SK-MEL-5 (cell line): Measurements from ENCODE around the gene IL18BP. TPM values are rescaled to one million over a fixed set of nuclear protein-coding genes. Genes with fewer than 3 reads are reported as not detected.
A peak's percentile ranks its signal among the peaks of the same experiment; 100 is the strongest.

ENCODE experiments used
- DNase-seq: peaks from one replicate; pipeline ENCODE4 v3.0.0-alpha.2; 2016; ENCODE audit warnings: low read depth, low spot score
- in situ Hi-C: cut with HindIII; loops from 2 replicates; pipeline ENCODE4 v1.10.0; 2016; ENCODE audit warnings: low sequenced_read_pairs, high pct_unique_total_duplicates, low pct_unique_long_range_greater_than_20kb
- polyA plus RNA-seq, 2 experiments: library from polyadenylated mRNA; depleted of rRNA; stranded (reverse); fragments of >200 nt; gene quantifications; 2 replicates each; pipeline ENCODE4 v1.2.3, GENCODE V29; 2015
- total RNA-seq: library from RNA; depleted of rRNA; stranded (reverse); fragments of >200 nt; shearing (Covaris generic); gene quantifications from 2 replicates; pipeline ENCODE4 v1.2.3, GENCODE V29; 2014; rRNA removed

The IL18BP gene
- 1.6 and 2.6 TPM in 2 replicates for total RNA-seq
- polyA plus RNA-seq (2015; cell fraction: cytosol; rRNA removed): 1.2 and 1.6 TPM in 2 replicates
- 30.6 and 39.7 TPM in 2 replicates for polyA plus RNA-seq (2015; cell fraction: nucleus; rRNA removed)

DNA sequence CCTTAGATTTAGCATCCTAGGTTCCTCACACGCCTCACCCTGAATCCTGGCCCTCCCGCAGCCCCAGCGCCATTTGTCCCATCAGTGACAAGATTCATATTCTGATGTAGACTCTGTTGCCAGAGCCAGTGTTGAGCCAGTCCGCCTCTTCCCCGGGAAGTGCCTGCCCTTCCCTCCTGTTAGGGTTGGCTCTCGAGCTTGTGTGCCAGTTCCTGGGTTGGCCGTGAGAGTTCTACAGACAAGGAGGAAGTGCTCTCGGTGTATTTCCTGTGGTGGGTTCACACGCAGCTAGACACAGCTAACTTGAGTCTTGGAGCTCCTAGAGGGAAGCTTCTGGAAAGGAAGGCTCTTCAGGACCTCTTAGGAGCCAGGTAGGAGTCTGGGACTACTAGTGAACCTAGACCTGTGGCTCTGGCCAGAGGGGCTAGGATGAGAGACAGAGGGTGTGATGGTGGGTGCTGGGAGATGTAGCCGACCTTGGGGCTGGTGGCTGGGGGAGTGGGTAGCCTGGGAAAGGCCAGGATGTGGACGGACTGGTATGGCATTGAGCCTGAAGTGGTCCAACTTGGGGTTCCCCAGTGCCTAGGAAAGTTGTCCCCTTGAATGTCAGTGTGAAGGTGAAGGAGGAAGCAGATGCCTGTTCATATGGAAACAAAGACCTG, at the start of gene IL18BP:
Gene IL18BP, plus strand, starts transcription at position 261 of the 662 bp plus-strand sequence. CDS start 1,076 bp downstream, outside the sequence.
- no peak for DNase-seq
- in situ Hi-C loops: no loop called here

DNA sequence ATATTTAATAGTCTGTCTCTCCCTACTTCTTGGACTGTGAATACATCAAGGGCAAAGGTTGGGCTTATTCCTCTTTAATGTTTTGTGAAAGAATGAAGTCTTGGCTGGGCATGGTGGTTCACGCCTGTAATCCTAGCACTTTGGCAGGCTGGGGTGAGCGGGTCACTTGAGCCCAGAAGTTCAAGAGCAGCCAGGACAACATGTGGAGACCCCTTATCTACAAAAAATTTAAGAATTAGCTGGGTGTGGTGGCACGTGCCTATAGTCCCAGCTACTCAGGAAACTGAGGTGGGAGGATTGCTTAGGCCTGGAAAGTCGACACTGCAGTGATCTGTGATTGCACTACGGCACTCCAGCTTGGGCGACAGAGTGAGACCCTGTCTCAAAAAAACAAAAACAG, 49.7 kb upstream of the IL18BP start:
- in situ Hi-C loops: no loop called here
- DNase-seq: no peak

- in situ Hi-C loops: loop anchor here (10.0 kb wide), 1 partner anchor 73 kb away; no protein-coding TSS in a partner anchor
- peak; percentile 96 for DNase-seq
Observed at GRCh38 chr11:71951741-71952310, 46.9 kb upstream of the IL18BP start.

- in situ Hi-C loops: loop anchor here (10.0 kb wide), 1 partner anchor 69 kb away; no protein-coding TSS in a partner anchor
- DNase-seq: no peak
Observed at GRCh38 chr11:71955898-71956456, 42.7 kb upstream of the IL18BP start.

GRCh38 chr11:71962428-71963038, 36.2 kb upstream of the IL18BP start:
- in situ Hi-C loops: no loop called here
- DNase-seq: no peak

GRCh38 chr11:71963468-71963867, 35.2 kb upstream of the IL18BP start:
- in situ Hi-C loops: no loop called here
- no peak for DNase-seq

- no peak for DNase-seq
- in situ Hi-C loops: no loop called here
Observed at GRCh38 chr11:71964641-71965040, 34.1 kb upstream of the IL18BP start.

GRCh38 chr11:71971680-71972079, 27.0 kb upstream of the IL18BP start:
- in situ Hi-C loops: no loop called here
- DNase-seq: no peak

- in situ Hi-C loops: no loop called here
- no peak for DNase-seq
Observed at GRCh38 chr11:71976551-71976950, 22.2 kb upstream of the IL18BP start.

DNA sequence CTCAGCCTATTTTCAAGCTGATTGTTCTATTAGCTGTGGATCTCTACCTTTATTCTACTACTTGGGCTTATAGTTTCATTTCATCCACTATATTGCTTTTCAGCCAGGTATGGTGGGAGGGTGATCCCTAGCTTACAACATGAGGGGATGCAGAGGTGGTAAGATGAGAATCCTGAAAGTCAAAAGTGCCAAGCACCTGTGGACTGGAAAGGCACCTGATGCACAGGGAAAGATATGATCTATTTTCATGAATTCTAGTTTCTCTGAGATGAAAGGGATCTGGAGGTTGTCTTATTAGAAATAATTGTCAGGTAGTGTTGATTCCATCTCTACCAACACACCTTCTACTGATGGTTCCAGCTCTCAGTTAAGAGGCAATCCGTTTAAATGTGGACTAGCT, 21.6 kb upstream of the IL18BP start:
- in situ Hi-C loops: no loop called here
- DNase-seq: no peak

DNA sequence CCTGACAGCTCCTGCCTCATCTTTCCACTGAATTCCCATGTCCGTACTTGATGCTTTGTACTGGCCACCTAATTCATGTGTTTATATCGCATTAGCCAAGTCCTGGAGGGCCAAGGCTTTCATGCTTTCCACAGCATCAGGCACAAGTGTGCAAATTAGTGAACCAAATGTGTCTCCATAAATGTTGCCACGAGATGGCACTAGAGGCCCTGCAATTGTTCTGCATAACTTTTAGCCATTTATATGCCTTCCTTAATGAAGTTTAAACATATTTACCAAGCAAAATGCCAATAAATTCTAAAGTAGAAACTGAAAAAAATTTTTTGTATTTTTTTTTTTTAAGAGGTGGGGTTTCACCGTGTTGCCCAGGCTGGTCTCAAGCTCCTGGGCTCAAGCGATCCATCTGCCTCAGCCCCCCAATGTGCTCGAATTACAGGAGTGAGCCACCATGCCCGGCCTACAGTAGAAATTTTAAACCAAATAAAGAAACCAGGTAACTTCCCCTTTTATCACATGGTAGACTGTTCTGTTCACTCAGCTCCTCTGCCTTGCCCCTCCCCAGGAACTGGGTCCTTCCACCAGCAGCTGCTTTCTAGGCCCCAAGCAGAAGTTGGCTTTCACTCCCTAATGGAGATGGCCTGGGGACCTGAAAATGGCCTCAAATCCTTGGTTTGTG, 20.8 kb upstream of the IL18BP start:
- in situ Hi-C loops: no loop called here
- DNase-seq: peak; percentile 89

DNA sequence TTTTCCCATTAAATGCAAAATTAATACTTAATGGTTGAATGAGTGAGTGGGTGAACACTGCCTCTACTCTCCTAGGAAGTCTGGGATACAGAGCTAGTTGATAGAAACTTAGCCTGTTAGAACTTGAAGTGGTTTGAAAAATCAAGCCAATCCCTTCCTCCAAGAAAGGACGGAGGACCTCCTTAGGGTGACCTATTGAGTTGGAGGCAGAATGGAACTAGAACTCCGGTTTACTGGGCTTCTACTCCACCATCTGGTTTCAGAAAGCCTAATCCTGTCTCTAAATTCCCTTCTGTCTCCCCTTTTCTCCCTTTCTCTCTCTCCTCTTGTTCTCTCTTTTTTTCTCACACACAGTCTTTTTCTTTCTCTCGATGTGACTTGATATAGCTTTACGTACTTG, 19.6 kb upstream of the IL18BP start:
- DNase-seq: no peak
- in situ Hi-C loops: no loop called here

DNA sequence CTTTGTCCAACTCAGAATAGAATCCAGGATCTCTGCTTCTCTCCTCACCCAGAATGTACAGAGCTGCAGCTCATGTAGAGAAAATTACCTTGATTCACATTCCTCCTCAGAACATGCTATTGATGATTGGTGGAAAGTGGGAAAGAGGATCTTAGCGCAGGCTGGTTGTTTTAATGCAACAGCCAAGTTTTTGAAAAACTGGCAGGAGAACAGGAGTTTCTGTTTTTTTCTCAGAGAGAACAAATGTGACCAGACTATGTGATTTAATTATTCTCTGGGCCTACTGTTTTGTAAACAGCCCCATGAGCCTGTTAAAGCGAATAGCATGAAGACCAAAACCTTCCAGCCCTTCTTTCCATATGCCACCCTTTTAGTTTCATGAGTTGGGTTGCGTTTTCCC, 19.1 kb upstream of the IL18BP start:
- no peak for DNase-seq
- in situ Hi-C loops: no loop called here

- in situ Hi-C loops: no loop called here
Observed at GRCh38 chr11:71986131-71986530, 12.6 kb upstream of the IL18BP start.

GRCh38 chr11:71987521-71987920, 11.2 kb upstream of the IL18BP start:
- in situ Hi-C loops: no loop called here
- no peak for DNase-seq

More at GRCh38 chr11:71986131-71986530, 12.6 kb upstream of the IL18BP start:
- no peak for DNase-seq

GRCh38 chr11:71988050-71988449, 10.7 kb upstream of the IL18BP start:
- in situ Hi-C loops: no loop called here
- DNase-seq: no peak

DNA sequence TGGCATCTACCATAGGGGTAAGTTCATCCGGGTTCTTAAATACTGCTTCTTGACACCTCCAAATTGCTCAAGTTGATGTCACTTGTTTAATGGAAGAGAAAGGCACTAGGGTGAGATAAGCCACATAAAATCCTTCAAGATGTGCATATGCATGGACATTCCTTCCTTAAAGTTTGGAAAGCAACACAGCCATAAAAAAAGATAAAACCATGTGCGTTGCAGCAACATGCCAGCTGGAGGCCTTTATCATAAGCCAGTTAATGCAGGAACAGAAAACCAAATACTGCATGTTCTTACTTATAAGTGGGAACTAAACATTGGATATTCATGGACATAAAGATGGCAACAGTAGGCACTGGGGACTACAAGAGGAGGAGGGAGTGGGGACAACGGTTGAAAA, 8.0 kb upstream of the IL18BP start:
- DNase-seq: no peak
- in situ Hi-C loops: no loop called here

DNA sequence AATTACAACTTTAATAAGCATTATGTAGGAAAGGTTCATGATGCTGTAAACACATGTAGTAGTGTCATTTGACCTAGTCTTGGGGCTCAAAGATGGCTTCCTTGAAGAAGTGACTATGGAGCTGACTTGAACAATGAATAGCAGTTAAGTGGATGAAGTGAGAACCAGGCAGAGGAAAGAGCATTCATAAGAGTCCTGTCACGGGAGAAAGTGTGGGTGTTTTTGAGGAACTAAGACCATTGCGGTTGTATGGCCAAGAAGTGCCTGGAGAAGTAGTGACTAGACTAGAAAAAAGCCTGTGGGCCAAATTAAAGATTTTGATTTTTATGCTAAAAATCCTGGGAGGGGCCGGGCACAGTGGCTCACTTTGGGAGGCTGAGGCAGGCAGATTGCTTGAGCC, 7.2 kb upstream of the IL18BP start:
- DNase-seq: no peak
- in situ Hi-C loops: no loop called here
